ENCODE results near the gene LGI4.

- TF ChIP-seq ZFP30 (CRISPR knock-in tag; IDR thresholded peaks at IDR 0.05) (no peak), SNAI2 (CRISPR knock-in tag; IDR thresholded peaks at IDR 0.05) (no peak), TCF4 (CRISPR knock-in tag; IDR thresholded peaks at IDR 0.05; ENCODE audit: borderline replicate concordance) (no peak), ZNF8 (CRISPR knock-in tag; IDR thresholded peaks at IDR 0.05) (no peak), ZNF565 (CRISPR knock-in tag; conservative IDR thresholded peaks at IDR 0.05; ENCODE audit: low read depth) (no peak), ARNTL (CRISPR knock-in tag; IDR thresholded peaks at IDR 0.05; ENCODE audit: borderline replicate concordance, low read depth) (no peak), GLIS3 (CRISPR knock-in tag; IDR thresholded peaks at IDR 0.05) (no peak), ZNF70 (CRISPR knock-in tag; IDR thresholded peaks at IDR 0.05) (no peak), RARB (CRISPR knock-in tag; IDR thresholded peaks at IDR 0.05) (no peak)
- TF ChIP-seq, protein P1, sequence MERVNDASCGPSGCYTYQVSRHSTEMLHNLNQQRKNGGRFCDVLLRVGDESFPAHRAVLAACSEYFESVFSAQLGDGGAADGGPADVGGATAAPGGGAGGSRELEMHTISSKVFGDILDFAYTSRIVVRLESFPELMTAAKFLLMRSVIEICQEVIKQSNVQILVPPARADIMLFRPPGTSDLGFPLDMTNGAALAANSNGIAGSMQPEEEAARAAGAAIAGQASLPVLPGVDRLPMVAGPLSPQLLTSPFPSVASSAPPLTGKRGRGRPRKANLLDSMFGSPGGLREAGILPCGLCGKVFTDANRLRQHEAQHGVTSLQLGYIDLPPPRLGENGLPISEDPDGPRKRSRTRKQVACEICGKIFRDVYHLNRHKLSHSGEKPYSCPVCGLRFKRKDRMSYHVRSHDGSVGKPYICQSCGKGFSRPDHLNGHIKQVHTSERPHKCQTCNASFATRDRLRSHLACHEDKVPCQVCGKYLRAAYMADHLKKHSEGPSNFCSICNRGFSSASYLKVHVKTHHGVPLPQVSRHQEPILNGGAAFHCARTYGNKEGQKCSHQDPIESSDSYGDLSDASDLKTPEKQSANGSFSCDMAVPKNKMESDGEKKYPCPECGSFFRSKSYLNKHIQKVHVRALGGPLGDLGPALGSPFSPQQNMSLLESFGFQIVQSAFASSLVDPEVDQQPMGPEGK (CRISPR knock-in tag; IDR thresholded peaks at IDR 0.05; ENCODE audit: borderline replicate concordance), result no peak
Observed at GRCh38 chr19:35076657-35077056, 58.2 kb downstream of the LGI4 start.
